OCI-LY3 (cell line): ENCODE measurements around the gene OSBPL7.

ENCODE experiments used
- EZH2phosphoT487 ChIP-seq: fragments of 200-600 bp; shearing (Covaris generic); IDR thresholded peaks from 2 replicates; pipeline ENCODE4 v1.6.1; 2018; ENCODE audit warnings: antibody characterized with exemption, mixed run types, low read depth
- TF ChIP-seq, protein P1 (sequence below): fragments of 200-600, 300-600 bp; sonication (generic); IDR thresholded peaks from 2 replicates; pipeline ENCODE4 v1.5.1; 2014; ENCODE audit warnings: antibody characterized with exemption, low read length, low read depth

DNA sequence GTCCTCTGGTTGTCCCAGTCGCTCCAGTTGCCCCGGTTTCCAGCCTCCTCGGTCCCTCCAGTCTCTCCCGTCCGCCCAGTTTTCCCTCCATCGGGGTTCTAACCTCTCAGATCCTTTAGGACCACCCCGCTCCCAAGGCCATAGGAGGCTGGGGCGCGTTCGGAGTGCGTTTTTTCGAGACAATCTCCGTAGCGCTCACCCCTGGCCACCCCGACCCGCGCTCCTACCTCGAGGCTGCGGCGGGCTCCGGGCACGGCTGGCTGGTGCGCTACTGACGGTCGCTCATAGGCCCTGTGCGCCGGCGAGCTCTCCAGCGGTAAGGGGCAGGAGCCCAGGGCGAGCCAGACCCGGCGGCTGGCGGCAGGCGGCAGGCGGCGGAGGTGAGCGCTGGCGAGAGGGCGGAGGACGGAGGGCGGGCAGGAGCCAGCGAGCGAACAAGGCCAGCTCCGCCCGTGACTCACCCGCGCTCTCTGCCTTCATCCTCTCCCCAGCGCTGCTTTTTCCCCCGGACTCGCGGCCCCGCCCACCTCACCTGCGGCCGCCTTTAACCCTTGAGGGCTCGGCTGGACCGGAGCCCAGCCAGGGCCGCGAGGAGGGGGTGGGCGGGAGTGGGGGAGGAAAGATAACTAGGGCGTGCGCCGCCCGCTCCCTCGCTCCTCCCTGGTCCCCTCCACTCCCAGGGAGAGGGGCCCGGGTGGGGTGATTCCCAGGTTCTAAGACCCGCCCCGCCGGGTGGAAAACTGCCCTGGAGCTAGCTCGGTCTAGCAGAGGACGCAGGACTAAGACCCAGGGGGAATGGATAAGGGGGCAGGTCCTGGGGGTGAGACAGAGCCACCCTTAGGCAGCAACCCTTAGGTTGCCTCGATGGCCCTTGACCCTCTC lies 29.3 kb upstream of the OSBPL7 start, which contains the start of gene SP6:
- TF ChIP-seq, protein P1, sequence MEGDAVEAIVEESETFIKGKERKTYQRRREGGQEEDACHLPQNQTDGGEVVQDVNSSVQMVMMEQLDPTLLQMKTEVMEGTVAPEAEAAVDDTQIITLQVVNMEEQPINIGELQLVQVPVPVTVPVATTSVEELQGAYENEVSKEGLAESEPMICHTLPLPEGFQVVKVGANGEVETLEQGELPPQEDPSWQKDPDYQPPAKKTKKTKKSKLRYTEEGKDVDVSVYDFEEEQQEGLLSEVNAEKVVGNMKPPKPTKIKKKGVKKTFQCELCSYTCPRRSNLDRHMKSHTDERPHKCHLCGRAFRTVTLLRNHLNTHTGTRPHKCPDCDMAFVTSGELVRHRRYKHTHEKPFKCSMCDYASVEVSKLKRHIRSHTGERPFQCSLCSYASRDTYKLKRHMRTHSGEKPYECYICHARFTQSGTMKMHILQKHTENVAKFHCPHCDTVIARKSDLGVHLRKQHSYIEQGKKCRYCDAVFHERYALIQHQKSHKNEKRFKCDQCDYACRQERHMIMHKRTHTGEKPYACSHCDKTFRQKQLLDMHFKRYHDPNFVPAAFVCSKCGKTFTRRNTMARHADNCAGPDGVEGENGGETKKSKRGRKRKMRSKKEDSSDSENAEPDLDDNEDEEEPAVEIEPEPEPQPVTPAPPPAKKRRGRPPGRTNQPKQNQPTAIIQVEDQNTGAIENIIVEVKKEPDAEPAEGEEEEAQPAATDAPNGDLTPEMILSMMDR, result no peak
- TF ChIP-seq EZH2phosphoT487, result no peak
